Thoracic aorta (tissue), 2 donors: Measurements from ENCODE around the gene SIRT4. TPM values are rescaled to one million over a fixed set of nuclear protein-coding genes. Genes with fewer than 3 reads are reported as not detected.

Experiments used
- ATAC-seq: fragments of 150-250 bp; one replicate; pipeline ENCODE4 v1.8.0; 2017; ENCODE audit warnings: low read depth; ENCODE audit not compliant: insufficient number of reproducible peaks, low FRiP score
- DNase-seq: peaks from one replicate; pipeline ENCODE4 v3.0.0-alpha.2; 2020; ENCODE audit warnings: low spot score
- H3K27ac ChIP-seq, 2 donors: fragments of 200-600 bp; sonication (generic); 1 replicate in 1 of 2; 2 replicates in 1 of 2; pipeline ENCODE4 v1.5.1; 2016; ENCODE audit warnings: mild to moderate bottlenecking in 2 of 2, moderate library complexity in 2 of 2
- H3K27me3 ChIP-seq: fragments of 200-600 bp; sonication (generic); replicated peaks from 2 replicates; pipeline ENCODE4 v1.6.0; 2016; ENCODE audit warnings: mild to moderate bottlenecking; ENCODE audit not compliant: insufficient read depth
- H3K36me3 ChIP-seq: fragments of 200-600 bp; sonication (generic); one replicate; pipeline ENCODE4 v1.5.1; 2016
- H3K4me1 ChIP-seq, 2 donors: fragments of 200-600 bp; sonication (generic); 1 replicate in 1 of 2; 2 replicates in 1 of 2; pipeline versions ENCODE4 v1.5.1 to v1.6.0; 2016; ENCODE audit warnings: low read depth in 2 of 2, mild to moderate bottlenecking in 1 of 2; ENCODE audit not compliant: control insufficient read depth in 1 of 2
- H3K4me3 ChIP-seq: fragments of 200-600 bp; sonication (generic); 2 replicates; pipeline ENCODE4 v1.5.1; 2016; ENCODE audit warnings: mild to moderate bottlenecking
- H3K9me3 ChIP-seq: fragments of 200-600 bp; sonication (generic); 2 replicates; pipeline ENCODE4 v1.5.1; 2016
- CTCF ChIP-seq: fragments of 200-600 bp; sonication (generic); IDR thresholded peaks from one replicate; pipeline ENCODE4 v1.5.1; 2019; ENCODE audit warnings: antibody characterized with exemption
- total RNA-seq, 2 donors: library from RNA; depleted of rRNA; stranded (reverse); fragments of >200 nt; gene quantifications; one replicate each; pipeline versions ENCODE4 v1.1.0 to v1.2.3, GENCODE V29; 2016

Gene SIRT4
- total RNA-seq, 2 donors from 2014 or later, result 0.56 to 8.8 TPM

- DNase-seq, result no peak
- no peaks in the 10 kb centered on the region for H3K9me3 ChIP-seq
- TF ChIP-seq CTCF, result no peak
- no peaks in the 10 kb centered on the region for H3K36me3 ChIP-seq
- no peak overlapping the region for H3K27ac ChIP-seq
- no peak overlapping the region for H3K4me3 ChIP-seq
- H3K27me3 ChIP-seq, result no peaks in the 10 kb centered on the region
- no peaks in the 10 kb centered on the region for H3K4me1 ChIP-seq
- no peak for ATAC-seq
Measured at GRCh38 chr12:120339256-120339655, 37.1 kb downstream of the SIRT4 start.

- DNase-seq, result no peak
- H3K27ac ChIP-seq, result no peak overlapping the region
- no peak for TF ChIP-seq CTCF
- H3K36me3 ChIP-seq, result no peaks in the 10 kb centered on the region
- no peak for ATAC-seq
- no peaks in the 10 kb centered on the region for H3K27me3 ChIP-seq
- H3K4me3 ChIP-seq, result no peak overlapping the region
- H3K4me1 ChIP-seq, result no peaks in the 10 kb centered on the region
- H3K9me3 ChIP-seq, result no peaks in the 10 kb centered on the region
Measured at GRCh38 chr12:120342175-120343038, 40.3 kb downstream of the SIRT4 start.

- H3K27me3 ChIP-seq, result no peaks in the 10 kb centered on the region
Measured at GRCh38 chr12:120343039-120343537, 41.0 kb downstream of the SIRT4 start.

GRCh38 chr12:120343692-120344091 is 41.6 kb downstream of the SIRT4 start:
- DNase-seq, result no peak
- Histone ChIP-seq H3K9me3 (no peaks in the 10 kb centered on the region), H3K4me3 (no peak overlapping the region), H3K27ac (no peak overlapping the region), H3K36me3 (no peaks in the 10 kb centered on the region), H3K27me3 (no peaks in the 10 kb centered on the region), H3K4me1 (no peaks in the 10 kb centered on the region)
- ATAC-seq, result no peak
- TF ChIP-seq CTCF, result no peak

More at GRCh38 chr12:120343039-120343537, 41.0 kb downstream of the SIRT4 start:
- ATAC-seq, result no peak
- DNase-seq, result no peak
- Histone ChIP-seq H3K9me3 (no peaks in the 10 kb centered on the region), H3K36me3 (no peaks in the 10 kb centered on the region), H3K4me1 (no peaks in the 10 kb centered on the region), H3K4me3 (no peak overlapping the region), H3K27ac (no peak overlapping the region)
- TF ChIP-seq CTCF, result no peak

GRCh38 chr12:120346031-120346430 is 43.9 kb downstream of the SIRT4 start:
- Histone ChIP-seq H3K27me3 (no peaks in the 10 kb centered on the region), H3K27ac (no peak overlapping the region), H3K4me3 (no peak overlapping the region), H3K36me3 (no peaks in the 10 kb centered on the region), H3K9me3 (no peaks in the 10 kb centered on the region), H3K4me1 (peaks cover 7 to 9% of the 10 kb centered on the region in 2 donors)
- no peak for TF ChIP-seq CTCF
- ATAC-seq (no peak), DNase-seq (no peak)
